Suprapubic skin (tissue), 3 donors: ENCODE measurements around the gene DUS3L.

ENCODE experiments used
- CTCF ChIP-seq, 2 donors: fragments of 200-600 bp in 1 of 2; fragments of 450-650 bp in 1 of 2; sonication (generic) in 1 of 2; IDR thresholded peaks; one replicate each; pipeline ENCODE4 v1.5.1; 2016 to 2019; ENCODE audit warnings: antibody characterized with exemption in 2 of 2, mild to moderate bottlenecking in 1 of 2, moderate library complexity in 1 of 2
- POLR2A ChIP-seq, 2 donors: fragments of 450-650 bp; IDR thresholded peaks; one replicate each; pipeline ENCODE4 v1.6.1; 2017; ENCODE audit warnings: antibody characterized with exemption in 2 of 2, mild to moderate bottlenecking in 2 of 2, moderate library complexity in 2 of 2

DNA sequence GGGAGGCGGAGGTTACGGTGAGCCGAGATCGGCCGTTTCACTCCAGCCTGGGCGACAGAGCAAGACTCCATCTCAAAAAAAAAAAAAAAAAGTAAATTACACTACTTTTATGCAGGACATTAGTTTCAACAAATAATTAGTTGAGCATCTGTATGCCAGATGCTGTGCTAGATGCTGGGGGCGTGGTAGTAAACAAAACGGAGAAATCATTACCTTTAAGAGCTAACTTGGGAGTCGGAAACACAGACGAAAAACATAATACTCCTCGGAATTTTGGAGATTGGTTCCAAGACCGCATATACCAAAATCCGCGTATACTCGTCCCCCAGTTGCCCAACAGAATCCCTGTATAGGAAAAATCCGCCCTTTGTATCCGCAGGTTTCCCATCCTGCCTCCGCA lies 1.3 kb upstream of the DUS3L start:
- TF ChIP-seq POLR2A (IDR thresholded peaks at IDR 0.05) (no peak), CTCF (IDR thresholded peaks at IDR 0.05) (no peak)
